Liver (tissue), 3 donors: Measurements from ENCODE around the gene ZBTB7A.

ENCODE experiments used
- ATF3 ChIP-seq: IDR thresholded peaks from 2 replicates; pipeline ENCODE4 v1.6.1; 2016; ENCODE audit warnings: antibody characterized with exemption
- CTCF ChIP-seq: fragments of 150-350 bp; IDR thresholded peaks from 2 replicates; pipeline ENCODE4 v1.5.1; 2017; ENCODE audit warnings: improper control_type of control experiment, low read depth, low read length; ENCODE audit not compliant: missing input control
- GABPA ChIP-seq, 2 donors: IDR thresholded peaks in 1 of 2; conservative IDR thresholded peaks in 1 of 2; 2 replicates each; pipeline ENCODE4 v1.6.1; 2016; ENCODE audit warnings: antibody characterized with exemption in 2 of 2, mild to moderate bottlenecking in 1 of 2, moderate library complexity in 1 of 2
- JUND ChIP-seq, 2 donors: IDR thresholded peaks; 2 replicates each; pipeline ENCODE4 v1.6.1; 2016; ENCODE audit warnings: antibody characterized with exemption in 2 of 2
- NR2F2 ChIP-seq: IDR thresholded peaks from 2 replicates; pipeline ENCODE4 v1.6.1; 2016; ENCODE audit warnings: antibody characterized with exemption
- YY1 ChIP-seq: IDR thresholded peaks from 2 replicates; pipeline ENCODE4 v1.6.1; 2016; ENCODE audit warnings: antibody characterized with exemption, mild to moderate bottlenecking
- donor health status: healthy.
- donor health status: healthy.

- TF ChIP-seq CTCF: no peak
- TF ChIP-seq JUND (IDR thresholded peaks at IDR 0.05): no peak
- TF ChIP-seq GABPA (IDR thresholded peaks at IDR 0.05 in 1 of 2, conservative IDR thresholded peaks at IDR 0.05 in 1 of 2): no peak
- TF ChIP-seq ATF3: no peak
- no peak for TF ChIP-seq NR2F2
- no peak for TF ChIP-seq YY1
Observed at GRCh38 chr19:4037301-4037949, 29.3 kb downstream of the ZBTB7A start.
